ENCODE results near the gene ASPG. TPM values are rescaled to one million over a fixed set of nuclear protein-coding genes. Genes with fewer than 3 reads are reported as not detected.

The ASPG gene
- total and polyA plus RNA-seq, 4 donors, result 0.13 to 2.2 (median 0.92) TPM

DNA sequence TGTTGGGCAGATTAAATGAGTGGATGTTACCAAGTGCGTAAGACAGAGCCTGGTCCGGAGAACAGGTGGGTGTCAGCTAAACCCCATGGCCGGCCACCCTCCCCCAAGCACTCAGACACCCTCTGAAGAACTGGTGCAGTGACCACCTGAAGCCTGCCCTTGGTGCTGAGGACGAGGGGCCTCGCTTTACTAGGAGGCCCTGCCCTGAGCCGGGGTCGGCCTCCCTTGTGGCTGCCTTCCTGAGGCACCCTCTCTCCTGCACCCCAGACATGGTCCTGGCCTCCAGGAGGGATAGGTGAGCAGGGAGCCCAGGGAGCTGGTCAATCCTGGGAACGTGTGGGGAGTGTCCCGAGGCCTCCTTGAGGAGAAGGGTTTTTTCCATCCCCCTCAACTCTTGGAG is 48.0 kb downstream of the ASPG start:
- Histone ChIP-seq H3K4me1 (ENCODE audit: control insufficient read depth in 1 of 2, insufficient read depth in 2 of 2, low read length in 2 of 2) (no peaks in the 10 kb centered on the region), H3K4me3 (ENCODE audit: low read length in 2 of 2) (no peak overlapping the region), H3K27me3 (ENCODE audit: control insufficient read depth in 1 of 2, insufficient read depth in 2 of 2, low read length in 1 of 2) (no peaks in the 10 kb centered on the region), H3K36me3 (ENCODE audit: control insufficient read depth in 1 of 2, insufficient read depth in 2 of 2, low read length in 1 of 2) (no peaks in the 10 kb centered on the region), H3K9me3 (ENCODE audit: control insufficient read depth, low read length) (peaks cover 6% of the 10 kb centered on the region), H3K27ac (ENCODE audit: low read depth in 1 of 2, low read length in 2 of 2) (no peak overlapping the region)
- 82 to 87% methylated on average over 8 to 9 of the region's 9 CpGs for WGBS, 2 donors
- intact Hi-C loops (cut with DNase I), result no loop called here
- DNase-seq, result peak; percentile 30 to 55
- ATAC-seq (ENCODE audit: low FRiP score), result no peak

GRCh38 chr14:104134061-104134965 is 48.8 kb downstream of the ASPG start:
- no peaks in the 10 kb centered on the region for H3K4me1 ChIP-seq (ENCODE audit: control insufficient read depth in 1 of 2, insufficient read depth in 2 of 2, low read length in 2 of 2)
- no peak overlapping the region for H3K4me3 ChIP-seq (ENCODE audit: low read length in 2 of 2)
- no peaks in the 10 kb centered on the region for H3K27me3 ChIP-seq (ENCODE audit: control insufficient read depth in 1 of 2, insufficient read depth in 2 of 2, low read length in 1 of 2)
- no peak overlapping the region for H3K27ac ChIP-seq (ENCODE audit: low read depth in 1 of 2, low read length in 2 of 2)
- no peak for ATAC-seq (ENCODE audit: low FRiP score)
- intact Hi-C loops (cut with DNase I), result no loop called here
- no peaks in the 10 kb centered on the region for H3K36me3 ChIP-seq (ENCODE audit: control insufficient read depth in 1 of 2, insufficient read depth in 2 of 2, low read length in 1 of 2)
- peaks cover 6% of the 10 kb centered on the region for H3K9me3 ChIP-seq (ENCODE audit: control insufficient read depth, low read length)
- peak; percentile 21 to 73 for DNase-seq
- 58 to 59% methylated on average over 30 to 31 of the region's 31 CpGs for WGBS, 2 donors

- Histone ChIP-seq H3K27me3 (ENCODE audit: control insufficient read depth in 1 of 2, insufficient read depth in 2 of 2, low read length in 1 of 2) (no peaks in the 10 kb centered on the region), H3K27ac (ENCODE audit: low read depth in 1 of 2, low read length in 2 of 2) (no peak overlapping the region), H3K4me1 (ENCODE audit: control insufficient read depth in 1 of 2, insufficient read depth in 2 of 2, low read length in 2 of 2) (no peaks in the 10 kb centered on the region), H3K4me3 (ENCODE audit: low read length in 2 of 2) (no peak overlapping the region), H3K9me3 (ENCODE audit: control insufficient read depth, low read length) (peaks cover 4% of the 10 kb centered on the region), H3K36me3 (ENCODE audit: control insufficient read depth in 1 of 2, insufficient read depth in 2 of 2, low read length in 1 of 2) (no peaks in the 10 kb centered on the region)
- WGBS, 2 donors, result 3 to 4% methylated on average over 47 of the region's 47 CpGs
- ATAC-seq (ENCODE audit: low FRiP score) (no peak), DNase-seq (peak; percentile 42 to 77)
- intact Hi-C loops (cut with DNase I), result loop anchor here (5.0 kb wide), 2 partner anchors 427 to 502 kb away; no protein-coding TSS in a partner anchor
Measured at GRCh38 chr14:104135121-104135903, 49.8 kb downstream of the ASPG start.

GRCh38 chr14:104135904-104136471 is 50.5 kb downstream of the ASPG start:
- Histone ChIP-seq H3K27ac (ENCODE audit: low read depth in 1 of 2, low read length in 2 of 2) (no peak overlapping the region), H3K9me3 (ENCODE audit: control insufficient read depth, low read length) (no peaks in the 10 kb centered on the region), H3K4me3 (ENCODE audit: low read length in 2 of 2) (no peak overlapping the region), H3K4me1 (ENCODE audit: control insufficient read depth in 1 of 2, insufficient read depth in 2 of 2, low read length in 2 of 2) (no peaks in the 10 kb centered on the region), H3K27me3 (ENCODE audit: control insufficient read depth in 1 of 2, insufficient read depth in 2 of 2, low read length in 1 of 2) (no peaks in the 10 kb centered on the region), H3K36me3 (ENCODE audit: control insufficient read depth in 1 of 2, insufficient read depth in 2 of 2, low read length in 1 of 2) (no peaks in the 10 kb centered on the region)
- 1% methylated on average over 51 to 78 of the region's 78 CpGs for WGBS, 2 donors
- no peak for ATAC-seq (ENCODE audit: low FRiP score)
- intact Hi-C loops (cut with DNase I), result loop anchor here (2.0 to 5.0 kb wide), 3 partner anchors 426 to 503 kb away; no protein-coding TSS in a partner anchor
- peak; percentile 37 to 71 for DNase-seq

DNA sequence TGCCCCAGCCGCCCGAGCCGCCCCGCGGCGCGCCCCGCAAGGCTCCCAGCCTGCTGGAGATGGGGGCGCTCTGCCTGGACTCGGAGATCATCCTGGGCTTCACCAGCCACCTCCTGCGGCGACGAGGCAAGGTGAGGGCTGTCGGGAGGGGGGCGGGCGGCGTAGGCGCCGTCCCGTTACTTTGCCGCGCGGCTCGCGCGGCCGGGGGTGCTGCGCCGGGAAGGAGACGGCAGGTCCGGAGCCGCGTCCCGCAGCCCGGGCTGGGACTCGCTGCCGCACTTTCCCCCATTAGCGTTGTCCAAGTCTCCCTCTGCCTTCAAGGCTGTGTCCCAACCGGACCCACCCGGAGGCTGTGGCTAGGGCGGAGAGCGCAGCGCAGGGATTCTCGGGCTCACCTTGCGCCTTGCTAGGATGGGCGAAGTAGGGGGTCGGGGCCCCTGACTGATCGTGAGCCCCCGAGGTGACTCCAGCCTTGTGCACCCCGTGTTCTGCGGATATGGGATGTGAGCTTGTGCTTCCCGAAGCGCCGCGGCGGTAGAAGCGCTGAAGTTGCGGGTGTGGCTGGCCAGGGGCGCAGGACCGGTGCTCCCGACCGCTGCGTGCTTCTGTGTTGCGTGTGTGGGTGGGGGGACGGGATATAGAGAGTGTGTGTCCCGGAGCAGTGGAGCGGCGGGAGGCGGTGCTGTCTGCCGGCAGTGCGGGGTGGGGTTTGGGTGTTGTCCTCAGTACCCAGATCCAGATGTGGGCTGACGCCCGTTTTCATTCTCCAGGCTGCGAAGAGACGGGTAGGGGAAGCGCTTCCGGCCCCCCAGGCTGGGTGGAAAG is 51.2 kb downstream of the ASPG start:
- peak; percentile 34 to 68 for DNase-seq
- no peaks in the 10 kb centered on the region for H3K4me1 ChIP-seq (ENCODE audit: control insufficient read depth in 1 of 2, insufficient read depth in 2 of 2, low read length in 2 of 2)

DNA sequence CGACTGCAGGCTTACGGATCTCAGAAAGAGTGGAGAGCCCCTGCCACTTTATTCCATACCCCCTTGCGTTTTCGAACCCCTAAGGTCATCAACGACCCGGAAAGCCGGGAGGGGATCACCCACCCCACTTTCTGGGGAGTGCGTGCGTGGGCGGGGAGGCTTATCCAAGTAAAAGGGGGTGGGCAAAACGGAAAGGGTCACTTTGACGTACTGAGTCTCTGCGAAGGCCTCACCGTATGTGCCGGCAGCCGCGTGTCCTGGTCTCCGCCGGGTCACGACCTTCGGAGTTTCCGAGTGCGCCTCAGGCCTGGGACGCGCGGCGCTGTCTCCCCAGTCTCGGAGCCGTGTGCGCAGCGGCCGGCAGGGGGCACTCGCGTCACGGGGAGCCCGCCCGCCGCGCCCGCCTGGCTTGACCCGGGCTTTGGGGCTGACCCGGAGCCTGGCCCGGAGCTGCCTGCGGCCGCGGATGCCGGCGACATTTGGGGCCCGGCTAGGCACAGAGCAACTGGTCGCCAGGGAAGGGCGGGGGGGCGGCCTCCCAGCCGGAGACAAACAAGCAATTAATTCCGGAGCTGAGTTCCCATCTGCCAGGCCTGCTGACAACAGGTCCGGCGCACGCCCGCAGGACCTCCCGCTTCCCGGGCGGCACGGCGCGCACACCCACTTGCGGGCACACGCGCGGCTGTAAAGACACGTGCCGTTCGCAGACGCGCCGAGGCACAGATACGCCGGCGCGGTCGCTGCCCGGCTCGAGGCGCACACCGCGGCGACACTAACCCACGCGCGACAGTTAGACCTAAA is 52.0 kb downstream of the ASPG start:
- DNase-seq, result peak; percentile 62 to 90
- ATAC-seq (ENCODE audit: low FRiP score), result peak; percentile 84
- peak overlapping the region; percentile 5 to 21 for H3K4me3 ChIP-seq (ENCODE audit: low read length in 2 of 2)
- 1% methylated on average over 77 to 88 of the region's 88 CpGs for WGBS, 2 donors
- no peaks in the 10 kb centered on the region for H3K27me3 ChIP-seq (ENCODE audit: control insufficient read depth in 1 of 2, insufficient read depth in 2 of 2, low read length in 1 of 2)
- no peak overlapping the region for H3K27ac ChIP-seq (ENCODE audit: low read depth in 1 of 2, low read length in 2 of 2)
- no peaks in the 10 kb centered on the region for H3K9me3 ChIP-seq (ENCODE audit: control insufficient read depth, low read length)
- intact Hi-C loops (cut with DNase I), result loop anchor here (2.0 to 5.0 kb wide), 3 partner anchors 425 to 501 kb away; no protein-coding TSS in a partner anchor
- H3K4me1 ChIP-seq (ENCODE audit: control insufficient read depth in 1 of 2, insufficient read depth in 2 of 2, low read length in 2 of 2), result no peaks in the 10 kb centered on the region
- no peaks in the 10 kb centered on the region for H3K36me3 ChIP-seq (ENCODE audit: control insufficient read depth in 1 of 2, insufficient read depth in 2 of 2, low read length in 1 of 2)

More for the DNA sequence above, 51.2 kb downstream of the ASPG start:
- ATAC-seq (ENCODE audit: low FRiP score), result no peak
- Histone ChIP-seq H3K9me3 (ENCODE audit: control insufficient read depth, low read length) (no peaks in the 10 kb centered on the region), H3K36me3 (ENCODE audit: control insufficient read depth in 1 of 2, insufficient read depth in 2 of 2, low read length in 1 of 2) (no peaks in the 10 kb centered on the region), H3K4me3 (ENCODE audit: low read length in 2 of 2) (no peak overlapping the region), H3K27ac (ENCODE audit: low read depth in 1 of 2, low read length in 2 of 2) (no peak overlapping the region), H3K27me3 (ENCODE audit: control insufficient read depth in 1 of 2, insufficient read depth in 2 of 2, low read length in 1 of 2) (no peaks in the 10 kb centered on the region)
- 2 to 3% methylated on average over 64 to 77 of the region's 77 CpGs for WGBS, 2 donors
- intact Hi-C loops (cut with DNase I), result loop anchor here (2.0 to 5.0 kb wide), 3 partner anchors 426 to 502 kb away; no protein-coding TSS in a partner anchor

GRCh38 chr14:104138098-104138717 is 52.7 kb downstream of the ASPG start, which contains the start of gene KIF26A:
Gene KIF26A (plus strand): TSS chr14:104138587. CDS start chr14:104138723, 136 bp downstream.
- Histone ChIP-seq H3K4me1 (ENCODE audit: control insufficient read depth in 1 of 2, insufficient read depth in 2 of 2, low read length in 2 of 2) (no peaks in the 10 kb centered on the region), H3K27ac (ENCODE audit: low read depth in 1 of 2, low read length in 2 of 2) (no peak within 1 kb of the TSS), H3K27me3 (ENCODE audit: control insufficient read depth in 1 of 2, insufficient read depth in 2 of 2, low read length in 1 of 2) (no peaks in the 10 kb centered on the region), H3K9me3 (ENCODE audit: control insufficient read depth, low read length) (no peaks in the 10 kb centered on the region), H3K4me3 (ENCODE audit: low read length in 2 of 2) (peak within 1 kb of the TSS; percentile 5 to 21), H3K36me3 (ENCODE audit: control insufficient read depth in 1 of 2, insufficient read depth in 2 of 2, low read length in 1 of 2) (no peaks in the 10 kb centered on the region)
- peak; percentile 45 for ATAC-seq (ENCODE audit: low FRiP score)
- 0 to 1% methylated on average over 52 to 77 of the region's 77 CpGs for WGBS, 2 donors
- peak; percentile 47 to 77 for DNase-seq
- intact Hi-C loops (cut with DNase I), result loop anchor here (5.0 kb wide), 2 partner anchors 424 to 499 kb away; no protein-coding TSS in a partner anchor

Data from aorta (tissue), 5 donors.